Occipital lobe (tissue), 2 donors: ENCODE results near the gene LPIN2. TPM values are rescaled to one million over a fixed set of nuclear protein-coding genes. Genes with fewer than 3 reads are reported as not detected.
A peak's percentile ranks its signal among the peaks of the same experiment; 100 is the strongest.
"Not testable (repeated sequence)": the region's sequence is repeated elsewhere in the genome, so short reads cannot be mapped to it uniquely, and the experiment has no call there.

Experiments used
- DNase-seq: peaks from one replicate; lab custom pipeline; 2025; lab: John Stamatoyannopoulos, UW
- total RNA-seq: library from RNA; depleted of rRNA; stranded (reverse); fragments of >200 nt; gene quantifications from one replicate; pipeline ENCODE4 v1.2.3, GENCODE V29; 2014

Gene LPIN2
- total RNA-seq, 1 donor from 2014 or later = 39.9 TPM

- DNase-seq = no peak
These were observed 33.4 kb upstream of the LPIN2 start for GRCh38 chr18:3046216-3046808.

- peak; percentile 12 for DNase-seq
These were observed 32.2 kb upstream of the LPIN2 start for GRCh38 chr18:3044931-3045698.

DNA sequence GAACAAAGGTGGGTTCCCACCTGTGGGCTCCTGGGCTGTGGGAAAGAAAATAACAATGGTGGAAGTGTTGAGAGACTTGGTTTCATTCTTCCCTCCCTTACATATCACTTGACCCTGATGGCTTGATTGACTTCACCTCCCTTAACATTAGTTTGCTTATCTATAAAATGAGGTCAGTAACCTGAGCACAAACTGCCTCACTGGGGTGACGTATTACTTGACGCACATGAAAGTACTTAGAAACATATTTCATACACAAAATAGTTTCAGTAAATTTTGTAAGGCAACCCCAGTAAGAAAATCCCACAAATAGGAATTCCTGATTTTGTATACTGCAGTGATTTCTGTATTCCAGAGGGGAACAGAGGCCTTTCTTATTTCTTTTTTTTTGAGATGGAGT is 29.4 kb upstream of the LPIN2 start:
- no peak for DNase-seq

- DNase-seq = no peak
These were observed 28.9 kb upstream of the LPIN2 start for GRCh38 chr18:3041843-3042242.

DNA sequence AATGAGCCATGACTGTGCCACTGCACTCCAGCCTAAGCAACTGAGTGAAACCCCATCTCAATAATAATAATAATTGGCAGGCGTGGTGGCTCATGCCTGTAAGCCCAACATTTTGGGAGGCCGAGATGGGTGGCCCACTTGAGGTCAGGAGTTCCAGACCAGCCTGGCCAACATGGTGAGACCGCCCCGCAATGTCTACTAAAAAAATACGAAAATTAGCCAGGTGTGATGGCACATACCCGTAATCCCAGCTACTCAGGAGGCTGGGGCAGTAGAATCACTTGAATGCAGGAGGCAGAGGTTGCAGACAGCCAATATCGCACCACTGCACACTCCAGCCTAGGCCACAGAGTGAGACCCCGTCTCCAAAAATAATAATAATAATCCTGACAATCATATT is 27.9 kb upstream of the LPIN2 start:
- DNase-seq = no peak

DNA sequence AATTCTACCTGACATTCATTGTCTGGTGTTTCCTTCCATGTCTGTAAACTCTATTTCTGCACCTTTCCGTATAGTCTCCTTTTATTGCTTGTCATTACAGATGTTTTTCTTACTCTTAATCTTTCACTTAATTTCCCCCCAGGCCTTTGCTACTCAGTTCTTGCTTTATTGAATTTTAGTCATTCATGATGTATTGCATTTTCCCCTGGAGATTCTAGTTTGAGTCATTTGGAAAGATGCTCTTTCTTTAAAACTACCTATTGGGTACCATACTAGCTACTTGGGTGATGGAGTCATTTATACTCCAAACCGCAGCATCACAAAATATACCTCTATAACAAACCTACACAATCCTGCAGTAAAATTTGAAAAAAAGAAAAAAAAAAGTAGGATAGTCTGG is 27.2 kb upstream of the LPIN2 start:
- DNase-seq = no peak

- no peak for DNase-seq
These were observed 24.5 kb upstream of the LPIN2 start for GRCh38 chr18:3037423-3037915.

DNA sequence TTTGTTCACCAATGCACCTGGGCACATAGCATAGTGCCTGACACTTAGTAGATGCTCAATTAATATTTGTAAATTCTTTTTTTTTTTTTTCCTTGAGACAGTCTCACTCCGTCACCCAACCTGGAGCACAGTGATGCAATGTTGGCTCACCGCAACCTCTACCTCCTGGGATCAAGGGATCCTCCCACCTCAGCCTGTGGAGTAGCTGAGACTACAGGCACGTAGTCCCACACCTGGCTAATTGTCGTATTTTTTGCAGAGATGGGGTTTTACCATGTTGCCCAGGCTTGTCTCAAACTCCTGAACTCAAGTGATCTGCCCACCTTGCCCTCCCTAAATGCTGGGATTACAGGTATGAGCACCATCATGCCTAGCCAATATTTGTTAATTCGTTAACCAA is 23.2 kb upstream of the LPIN2 start:
- DNase-seq = no peak

GRCh38 chr18:3035635-3036034 is 22.7 kb upstream of the LPIN2 start:
- DNase-seq = no peak

- DNase-seq = no peak
These were observed 19.8 kb upstream of the LPIN2 start for GRCh38 chr18:3032721-3033120.

DNA sequence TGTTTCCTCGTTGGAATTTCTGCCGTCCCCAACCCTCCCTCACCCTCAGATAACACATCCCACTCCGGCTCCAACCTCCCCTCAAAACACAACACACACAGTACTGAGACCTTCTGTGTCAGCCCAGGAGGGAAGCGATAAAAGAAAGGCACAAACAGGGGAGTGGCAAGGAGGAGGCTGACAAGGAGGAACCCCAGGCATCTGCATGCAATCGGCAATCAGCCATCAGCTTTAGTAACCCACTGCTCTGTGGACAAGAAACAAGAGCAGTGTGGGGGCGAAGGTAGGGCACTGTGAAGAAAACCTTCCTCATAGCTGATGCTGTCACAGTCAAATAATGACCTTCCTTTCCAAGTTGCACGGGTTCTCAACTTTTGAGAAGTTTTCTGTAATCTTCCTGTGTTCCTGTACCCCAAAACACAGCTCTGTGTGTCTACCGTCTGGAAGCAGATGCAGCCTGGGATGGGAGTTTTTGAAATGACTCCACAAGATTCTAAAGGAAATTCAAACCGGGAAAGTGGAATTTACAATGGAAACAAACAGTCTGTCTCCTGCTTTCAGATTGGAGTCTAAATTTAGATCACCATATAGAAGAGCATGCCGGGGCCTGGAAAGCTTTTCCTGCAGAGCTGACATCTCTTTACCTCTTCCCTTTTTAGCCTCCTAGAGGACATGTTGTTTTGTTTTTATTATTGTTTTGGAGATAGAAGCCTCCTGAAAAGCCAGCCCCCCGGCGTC is 16.4 kb upstream of the LPIN2 start:
- DNase-seq = no peak

DNA sequence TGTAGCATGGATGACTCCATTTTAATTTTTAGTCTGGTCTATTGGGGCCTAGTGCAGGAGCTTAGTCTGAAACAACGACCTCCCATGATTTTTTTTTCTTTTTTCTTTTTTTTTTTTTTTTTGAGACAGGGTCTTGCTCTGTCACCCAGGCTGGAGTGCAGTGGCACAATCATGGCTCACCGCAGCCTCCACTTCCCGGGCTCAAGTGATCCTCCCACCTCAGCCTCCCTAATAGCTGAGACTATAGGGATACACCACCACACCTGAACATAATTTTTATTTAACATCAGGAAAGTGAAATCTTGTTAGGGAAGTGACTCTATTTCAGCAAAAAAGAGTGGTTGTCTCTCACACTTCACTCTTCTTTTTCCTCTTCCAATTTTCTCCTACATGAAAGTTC is 15.2 kb upstream of the LPIN2 start:
- not testable (repeated sequence) for DNase-seq

- DNase-seq = no peak
These were observed 14.5 kb upstream of the LPIN2 start for GRCh38 chr18:3027370-3027891.

- no peak for DNase-seq
These were observed 12.6 kb upstream of the LPIN2 start for GRCh38 chr18:3025544-3025943.

- not testable (repeated sequence) for DNase-seq
These were observed 10.7 kb upstream of the LPIN2 start for GRCh38 chr18:3023603-3024002.

DNA sequence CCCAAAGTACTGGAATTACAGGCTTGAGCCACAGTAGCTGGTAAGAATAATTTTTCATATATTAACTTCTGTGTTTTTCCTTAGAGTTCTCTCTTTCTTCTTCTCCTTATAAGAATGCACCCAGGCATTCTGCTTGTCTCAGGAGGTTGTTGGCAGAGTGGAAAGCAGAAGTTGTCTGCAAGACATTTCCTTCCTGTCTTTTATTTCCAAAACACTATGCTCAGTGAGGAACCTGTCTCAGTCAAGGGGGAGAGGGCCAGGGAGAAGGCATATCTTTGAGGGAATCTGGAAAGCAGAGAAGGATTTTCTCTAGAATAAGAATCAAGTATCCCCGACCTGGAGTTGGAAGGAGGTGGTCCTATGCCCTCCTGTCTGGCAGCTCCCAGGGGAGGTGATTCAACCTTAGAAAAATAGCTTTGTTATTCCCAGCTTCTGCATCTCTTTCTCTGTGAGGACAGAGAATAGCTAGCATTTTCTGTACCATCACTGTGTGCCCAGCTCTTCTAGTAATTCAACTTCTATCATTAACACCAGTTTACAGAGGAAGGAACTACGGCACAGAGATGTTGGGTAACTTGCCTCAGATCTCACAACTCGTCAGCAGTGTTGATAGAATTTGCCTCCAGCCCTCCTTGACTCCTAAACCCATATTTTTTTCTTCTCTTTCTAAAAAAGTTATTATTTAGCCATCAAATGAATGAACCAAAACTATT is 3.8 kb upstream of the LPIN2 start:
- DNase-seq = no peak

DNA sequence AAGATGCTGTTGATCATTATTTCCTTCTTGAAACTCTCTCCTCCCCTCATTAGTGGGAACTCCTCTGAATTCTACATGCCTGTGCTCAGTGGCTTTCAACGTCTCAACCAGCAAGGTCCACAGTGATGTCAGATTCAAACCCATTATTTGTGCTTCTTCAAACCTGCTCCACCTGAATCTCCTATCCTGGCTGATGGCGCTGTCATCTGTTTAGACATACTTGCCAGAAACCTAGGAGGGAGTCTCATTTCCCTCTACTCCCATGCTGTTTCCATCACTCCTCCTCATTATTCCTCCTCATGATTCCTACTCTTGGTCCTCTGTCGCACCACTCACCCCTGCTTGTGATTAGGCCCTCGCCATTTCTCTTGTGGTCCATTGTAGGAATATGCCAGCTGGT is 2.9 kb upstream of the LPIN2 start:
- no peak for DNase-seq

DNA sequence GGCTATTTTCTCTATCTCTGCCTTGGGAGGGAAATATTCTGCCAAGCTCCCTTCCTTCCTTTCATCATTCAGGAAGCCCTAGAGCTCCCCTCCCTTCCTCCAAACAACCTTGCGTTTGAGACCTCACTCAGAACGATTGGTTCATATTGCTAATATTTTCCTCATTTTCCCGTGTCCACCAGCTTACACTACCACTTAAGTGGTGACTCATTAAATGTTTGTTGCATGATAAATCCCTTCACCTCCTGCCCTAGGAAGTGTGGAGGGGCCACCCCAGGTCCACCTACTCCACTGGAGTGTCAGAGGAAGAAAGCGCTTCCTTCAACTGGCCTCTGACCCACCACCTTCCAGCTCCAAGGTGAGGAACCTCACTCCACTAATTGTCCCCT is 2.3 kb upstream of the LPIN2 start:
- DNase-seq = no peak

- no peak for DNase-seq
These were observed 1.7 kb upstream of the LPIN2 start for GRCh38 chr18:3014503-3015203.

- DNase-seq = no peak
These were observed 564 bp downstream of the LPIN2 start for GRCh38 chr18:3012136-3013023.
